ENCODE data around the gene PPP1R15B. TPM values are rescaled to one million over a fixed set of nuclear protein-coding genes. Genes with fewer than 3 reads are reported as not detected.

The PPP1R15B gene
- polyA plus RNA-seq, 2 of the 4 experiments (the other 2 are of a cell fraction), result 26.9 to 51.9 TPM

- TF ChIP-seq PHF8 (IDR thresholded peaks at IDR 0.05; ENCODE audit: borderline replicate concordance, low read depth), result no peak
- DNase-seq (ENCODE audit: low read depth in 1 of 2, low spot score in 1 of 2), result no peak
- Histone ChIP-seq H3K9me3 (no peaks in the 10 kb centered on the region), H3K4me1 (peaks cover 2% of the 10 kb centered on the region; the same call in 1 of the 3 replicates), H3K4me2 (no peak overlapping the region), H3K4me3 (no peak overlapping the region), H3K27ac (no peak overlapping the region)
- CTCF ChIA-PET, result interaction anchor here (0.7 to 27.1 kb wide), 7 partner anchors 9 to 208 kb away, joined by 3 to 840 read pairs (median 17); partner anchors contain the start of genes GOLT1A and PLEKHA6
- POLR2A ChIA-PET, result no interaction called here
- ATAC-seq, result no peak
- 92% methylated on average over 10 of the region's 10 CpGs for WGBS (ENCODE audit: missing lambda C conversion rate)
- no peak for FAIRE-seq
These were observed 41.4 kb downstream of the PPP1R15B start for GRCh38 chr1:204370176-204370575.

- Histone ChIP-seq H3K27ac (no peak overlapping the region), H3K9me3 (no peaks in the 10 kb centered on the region), H3K4me3 (no peak overlapping the region), H3K4me2 (no peak overlapping the region), H3K4me1 (peaks cover 3% of the 10 kb centered on the region; the same call in 2 of the 3 replicates)
- CTCF ChIA-PET, result interaction anchor here (0.6 to 27.1 kb wide), 9 partner anchors 8 to 207 kb away, joined by 3 to 840 read pairs (median 8); partner anchors contain the start of genes GOLT1A and PLEKHA6
- ATAC-seq (no peak), DNase-seq (ENCODE audit: low read depth in 1 of 2, low spot score in 1 of 2) (no peak), FAIRE-seq (no peak)
- no peak for TF ChIP-seq MAZ (IDR thresholded peaks at IDR 0.05; ENCODE audit: borderline replicate concordance, low read depth, low read length)
- no peak for TF ChIP-seq RAD21 (conservative IDR thresholded peaks at IDR 0.05 in 1 of 2, IDR thresholded peaks at IDR 0.05 in 1 of 2)
- no peak for TF ChIP-seq CHD2 (IDR thresholded peaks at IDR 0.05; ENCODE audit: low read length, partially characterized antibody)
- no peak for TF ChIP-seq ZSCAN20 (CRISPR knock-in tag; IDR thresholded peaks at IDR 0.05)
- TF ChIP-seq HOXA7 (CRISPR knock-in tag; IDR thresholded peaks at IDR 0.05), result no peak
- TF ChIP-seq SMC3 (IDR thresholded peaks at IDR 0.05), result no peak
- TF ChIP-seq EP300 (IDR thresholded peaks at IDR 0.05), result no peak
- no peak for TF ChIP-seq BCL3 (IDR thresholded peaks at IDR 0.05)
- no peak for TF ChIP-seq E2F6 (IDR thresholded peaks at IDR 0.05; ENCODE audit: borderline replicate concordance, low read depth)
- TF ChIP-seq FOXS1 (CRISPR knock-in tag; IDR thresholded peaks at IDR 0.05), result no peak
- TF ChIP-seq CBX8 (IDR thresholded peaks at IDR 0.05), result no peak
- TF ChIP-seq FOSL2 (IDR thresholded peaks at IDR 0.05), result no peak
- no peak for TF ChIP-seq FOSL2 (CRISPR knock-in tag; IDR thresholded peaks at IDR 0.05)
- no peak for TF ChIP-seq NFE2L2 (conservative IDR thresholded peaks at IDR 0.05; ENCODE audit: low read length)
- TF ChIP-seq MAX (IDR thresholded peaks at IDR 0.05), result no peak
- POLR2A ChIA-PET, result no interaction called here
- 91% methylated on average over 13 of the region's 13 CpGs for WGBS (ENCODE audit: missing lambda C conversion rate)
These were observed 42.5 kb downstream of the PPP1R15B start for GRCh38 chr1:204368996-204369726.

GRCh38 chr1:204367956-204368355 is 43.7 kb downstream of the PPP1R15B start:
- 82% methylated on average over 10 of the region's 10 CpGs for WGBS (ENCODE audit: missing lambda C conversion rate)
- FAIRE-seq (no peak), DNase-seq (ENCODE audit: low read depth in 1 of 2, low spot score in 1 of 2) (no peak), ATAC-seq (no peak)
- Histone ChIP-seq H3K4me3 (no peak overlapping the region), H3K4me2 (no peak overlapping the region), H3K4me1 (peaks cover 13% of the 10 kb centered on the region), H3K27ac (no peak overlapping the region), H3K9me3 (no peaks in the 10 kb centered on the region)
- CTCF ChIA-PET, result interaction anchor here (1.2 to 27.1 kb wide), 6 partner anchors 30 to 205 kb away, joined by 3 to 840 read pairs (median 10); partner anchors contain the start of gene GOLT1A
- POLR2A ChIA-PET, result no interaction called here
- TF ChIP-seq NFE2L2 (conservative IDR thresholded peaks at IDR 0.05; ENCODE audit: low read length) (no peak), HOXA7 (CRISPR knock-in tag; IDR thresholded peaks at IDR 0.05) (no peak), EHMT2 (IDR thresholded peaks at IDR 0.05; ENCODE audit: low read depth) (no peak), GATA3 (IDR thresholded peaks at IDR 0.05; ENCODE audit: borderline replicate concordance) (no peak), REST (IDR thresholded peaks at IDR 0.05) (no peak), ZNF302 (CRISPR knock-in tag; IDR thresholded peaks at IDR 0.05) (no peak), ESRRA (IDR thresholded peaks at IDR 0.05; ENCODE audit: borderline replicate concordance, low read length) (no peak), ZSCAN20 (CRISPR knock-in tag; IDR thresholded peaks at IDR 0.05) (no peak)

Measured in A549 (cell line).